ENCODE results near the gene ZNF804A.

- no peak for TF ChIP-seq ZNF274 (IDR thresholded peaks at IDR 0.05; ENCODE audit: low read depth, low read length)
- TF ChIP-seq YY1 (IDR thresholded peaks at IDR 0.05; ENCODE audit: insufficient read depth, insufficient read length), result no peak
- TF ChIP-seq SUZ12 (IDR thresholded peaks at IDR 0.05; ENCODE audit: extremely low read depth, insufficient read depth, insufficient read length), result no peak
Measured at GRCh38 chr2:184689638-184690037, 91.3 kb downstream of the ZNF804A start.
